AG09309 (cell line): Measurements from ENCODE around the gene GGT6.
A peak's percentile ranks its signal among the peaks of the same experiment; 100 is the strongest.

Source experiments
- DNase-seq: peaks from one replicate; pipeline ENCODE4 v3.0.0-alpha.2; 2010; ENCODE audit warnings: low read depth
- H3K4me3 ChIP-seq: 2 replicates; pipeline ENCODE4 v1.5.1; 2011; ENCODE audit warnings: mild to moderate bottlenecking, low read depth, low read length, moderate library complexity; ENCODE audit not compliant: control insufficient read depth
- TF ChIP-seq, protein P1 (sequence below): IDR thresholded peaks from 2 replicates; pipeline ENCODE4 v1.5.1; 2011; ENCODE audit warnings: mild to moderate bottlenecking, low read depth, low read length, inconsistent platforms; ENCODE audit not compliant: insufficient read depth, control insufficient read depth; ENCODE audit errors: missing control alignments

GGT6 gene

GRCh38 chr17:4587195-4587594 is 26.8 kb upstream of the GGT6 start:
- DNase-seq = no peak
- no peak overlapping the region for H3K4me3 ChIP-seq
- TF ChIP-seq, protein P1, sequence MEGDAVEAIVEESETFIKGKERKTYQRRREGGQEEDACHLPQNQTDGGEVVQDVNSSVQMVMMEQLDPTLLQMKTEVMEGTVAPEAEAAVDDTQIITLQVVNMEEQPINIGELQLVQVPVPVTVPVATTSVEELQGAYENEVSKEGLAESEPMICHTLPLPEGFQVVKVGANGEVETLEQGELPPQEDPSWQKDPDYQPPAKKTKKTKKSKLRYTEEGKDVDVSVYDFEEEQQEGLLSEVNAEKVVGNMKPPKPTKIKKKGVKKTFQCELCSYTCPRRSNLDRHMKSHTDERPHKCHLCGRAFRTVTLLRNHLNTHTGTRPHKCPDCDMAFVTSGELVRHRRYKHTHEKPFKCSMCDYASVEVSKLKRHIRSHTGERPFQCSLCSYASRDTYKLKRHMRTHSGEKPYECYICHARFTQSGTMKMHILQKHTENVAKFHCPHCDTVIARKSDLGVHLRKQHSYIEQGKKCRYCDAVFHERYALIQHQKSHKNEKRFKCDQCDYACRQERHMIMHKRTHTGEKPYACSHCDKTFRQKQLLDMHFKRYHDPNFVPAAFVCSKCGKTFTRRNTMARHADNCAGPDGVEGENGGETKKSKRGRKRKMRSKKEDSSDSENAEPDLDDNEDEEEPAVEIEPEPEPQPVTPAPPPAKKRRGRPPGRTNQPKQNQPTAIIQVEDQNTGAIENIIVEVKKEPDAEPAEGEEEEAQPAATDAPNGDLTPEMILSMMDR = no peak

DNA sequence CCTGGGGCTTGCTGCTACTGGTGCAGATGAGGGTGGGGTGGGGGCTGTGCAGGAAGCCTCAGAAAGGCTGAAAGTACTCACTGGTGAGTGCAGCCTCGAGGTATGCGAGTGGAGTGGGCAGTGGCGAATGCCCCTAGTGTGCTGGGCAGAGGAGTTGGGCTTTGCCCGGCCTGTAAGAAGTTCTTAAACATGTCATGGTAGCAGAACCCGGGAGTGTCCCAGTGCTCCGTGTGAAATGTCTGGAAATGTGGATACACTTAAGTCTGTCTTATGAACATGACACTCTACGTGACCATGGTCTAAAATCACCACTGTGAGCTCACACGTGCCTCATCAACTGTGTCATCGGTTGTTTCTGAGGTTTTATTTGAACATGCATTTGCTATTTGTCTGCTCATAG is 25.7 kb upstream of the GGT6 start:
- TF ChIP-seq, protein P1 = no peak
- no peak overlapping the region for H3K4me3 ChIP-seq
- DNase-seq = no peak

GRCh38 chr17:4585638-4585994 is 25.2 kb upstream of the GGT6 start:
- TF ChIP-seq, protein P1 = no peak
- no peak overlapping the region for H3K4me3 ChIP-seq
- DNase-seq = no peak

- TF ChIP-seq, protein P1 = no peak
- no peak for DNase-seq
- no peak overlapping the region for H3K4me3 ChIP-seq
Measured at GRCh38 chr17:4584917-4585637, 24.7 kb upstream of the GGT6 start.

GRCh38 chr17:4584101-4584916 is 23.9 kb upstream of the GGT6 start, which contains the start of gene SMTNL2:
TSS of gene SMTNL2 (plus strand) at chr17:4584529. CDS start at chr17:4584606, 77 bp downstream.
- TF ChIP-seq, protein P1 = no peak
- H3K4me3 ChIP-seq = no peak within 1 kb of the TSS
- DNase-seq = no peak

DNA sequence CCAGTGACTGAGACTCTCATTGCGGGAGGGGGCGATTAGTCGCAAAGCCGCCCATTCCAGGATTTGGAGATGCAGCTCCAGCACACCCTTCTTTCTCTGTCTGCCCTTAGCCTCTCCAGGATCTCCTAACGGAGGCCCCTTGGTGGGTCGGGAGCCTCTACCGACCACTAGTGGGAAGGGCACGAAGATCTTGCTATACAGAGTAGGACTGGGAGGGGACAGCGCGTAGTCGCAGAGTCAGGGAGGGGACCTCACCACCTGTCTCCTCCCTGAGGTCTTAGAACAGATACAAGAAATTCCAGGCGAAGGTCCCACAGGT is 23.4 kb upstream of the GGT6 start:
- H3K4me3 ChIP-seq = no peak overlapping the region
- TF ChIP-seq, protein P1 = peak; percentile 15
- DNase-seq = no peak
